Stimulated activated CD8-positive, alpha-beta memory T cell treated with anti-CD3 and anti-CD28 coated beads, Interleukin-7, amount 100 ng/mL, for 1 hour (primary cell): ENCODE data around the gene CDKN2B-AS1.

Experiments used
- DNase-seq, 2 donors: peaks; one replicate each; pipeline ENCODE4 v3.0.0-alpha.2; 2020; ENCODE audit warnings: low read depth in 2 of 2

Gene CDKN2B-AS1

DNA sequence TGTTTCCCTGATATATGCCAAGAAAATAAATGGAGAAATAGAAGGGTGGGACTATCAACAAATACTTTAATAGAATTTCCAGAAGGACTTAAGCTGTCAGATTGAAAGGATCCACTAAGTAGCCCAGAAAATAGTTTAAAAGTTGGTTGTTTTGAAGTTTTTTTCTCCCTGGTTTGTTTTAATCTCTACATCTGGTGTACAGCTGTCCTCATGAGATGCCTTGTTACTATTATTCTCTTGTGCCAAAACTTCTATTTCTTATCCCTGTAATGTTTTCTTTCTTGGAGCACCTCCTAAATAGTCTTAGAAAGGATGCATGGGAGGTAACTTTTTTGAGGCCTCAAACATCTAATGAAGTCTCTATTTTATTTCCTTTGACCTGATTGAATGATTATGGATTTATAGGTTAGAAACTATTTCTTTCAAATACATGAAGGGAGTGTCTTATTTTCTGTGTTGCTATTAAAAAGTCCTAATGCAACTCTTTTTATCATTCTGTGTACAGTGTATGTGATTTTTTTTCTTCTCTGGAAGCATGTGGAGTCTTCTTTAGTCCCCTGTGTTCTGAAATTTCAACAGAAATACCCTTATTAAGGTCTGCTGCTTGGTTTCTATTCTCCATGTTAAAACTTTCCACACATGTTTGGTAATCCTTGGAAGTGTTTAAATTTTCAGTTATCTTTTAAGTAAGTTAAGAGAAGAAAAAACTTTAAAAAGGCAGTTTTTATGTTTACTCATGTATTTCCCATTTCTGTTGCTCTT, 154.5 kb downstream of the CDKN2B-AS1 start:
- no peak for DNase-seq

DNA sequence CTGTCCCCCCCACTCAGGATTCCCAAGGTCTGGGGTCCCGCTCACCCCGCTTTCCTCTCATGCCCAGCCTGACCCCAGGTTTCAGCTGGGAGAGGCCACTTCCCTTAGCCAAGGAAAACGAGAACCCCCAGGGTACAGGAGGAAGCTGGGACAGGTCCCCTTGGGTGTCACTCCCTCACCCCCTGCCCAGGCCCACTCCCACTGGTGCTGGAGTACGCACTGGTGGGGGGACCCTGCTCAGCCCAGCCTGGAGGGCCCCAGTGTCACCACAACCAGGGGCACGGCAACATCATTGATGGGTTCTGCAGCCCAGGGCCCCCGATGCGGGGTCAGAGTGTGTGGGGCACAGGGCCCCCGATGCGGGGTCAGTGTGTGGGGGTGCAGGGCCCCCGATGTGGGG, 159.5 kb downstream of the CDKN2B-AS1 start:
- DNase-seq = no peak

DNA sequence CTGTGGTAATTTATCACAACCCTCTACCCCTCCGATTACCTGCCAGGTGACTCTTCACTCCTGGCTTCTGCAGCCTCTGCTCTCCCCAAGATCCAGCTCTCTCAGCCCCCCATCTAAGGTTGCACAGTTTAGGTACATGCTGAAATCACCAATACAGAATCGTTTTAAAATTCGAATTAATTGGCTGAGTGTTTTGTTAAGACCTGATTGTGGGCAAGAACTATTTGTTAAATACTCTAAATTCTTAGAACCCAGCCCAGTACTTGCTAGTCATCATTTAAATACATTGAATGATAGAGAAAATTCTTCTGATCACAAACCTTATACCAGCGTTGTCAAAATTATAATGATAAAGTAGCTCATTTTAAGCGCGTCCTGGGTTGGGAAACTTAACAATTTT, 162.0 kb downstream of the CDKN2B-AS1 start:
- no peak for DNase-seq

GRCh38 chr9:22157276-22157675, 162.7 kb downstream of the CDKN2B-AS1 start:
- DNase-seq = no peak

GRCh38 chr9:22157828-22158227, 163.2 kb downstream of the CDKN2B-AS1 start:
- no peak for DNase-seq

DNA sequence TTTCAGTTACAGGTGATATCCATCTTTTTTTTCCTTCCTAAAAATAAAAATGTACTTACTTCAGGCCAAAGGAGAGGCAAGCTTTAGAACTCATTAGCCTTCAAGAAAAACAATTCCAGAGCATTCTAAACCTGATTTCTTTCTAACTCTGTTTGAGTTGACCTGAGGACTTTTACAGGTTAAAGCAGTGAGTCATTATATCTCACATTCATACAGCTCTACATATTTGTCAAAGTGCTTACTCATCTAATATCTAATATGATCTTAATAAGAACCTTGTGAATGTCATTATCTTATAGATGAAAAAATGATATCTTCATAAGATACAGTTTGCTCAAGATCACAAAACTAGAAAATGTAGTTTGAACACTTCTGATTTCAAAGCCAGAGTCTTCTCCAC, 163.7 kb downstream of the CDKN2B-AS1 start:
- no peak for DNase-seq

GRCh38 chr9:22158927-22159346, 164.3 kb downstream of the CDKN2B-AS1 start:
- no peak for DNase-seq

- no peak for DNase-seq
Observed at GRCh38 chr9:22159586-22159985, 165.0 kb downstream of the CDKN2B-AS1 start.

DNA sequence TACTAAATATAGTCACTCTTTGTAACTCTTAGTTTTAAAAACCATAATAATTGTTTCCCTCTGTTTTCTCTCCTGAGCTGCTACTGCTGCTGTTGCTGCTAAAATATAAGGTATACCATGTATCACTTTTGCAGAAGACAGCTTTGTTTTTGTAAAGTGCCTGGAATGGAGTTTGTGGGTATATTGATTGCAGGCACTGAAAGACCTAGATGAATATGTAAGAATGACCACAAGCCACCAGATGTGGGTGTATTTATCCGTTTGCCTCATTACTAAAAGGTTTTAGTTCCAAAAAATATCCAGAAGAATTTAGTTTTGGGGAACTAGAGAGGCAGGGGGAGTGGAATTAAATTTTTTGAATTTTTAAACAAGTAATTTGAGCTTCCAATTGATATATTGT, 165.6 kb downstream of the CDKN2B-AS1 start:
- DNase-seq = no peak

DNA sequence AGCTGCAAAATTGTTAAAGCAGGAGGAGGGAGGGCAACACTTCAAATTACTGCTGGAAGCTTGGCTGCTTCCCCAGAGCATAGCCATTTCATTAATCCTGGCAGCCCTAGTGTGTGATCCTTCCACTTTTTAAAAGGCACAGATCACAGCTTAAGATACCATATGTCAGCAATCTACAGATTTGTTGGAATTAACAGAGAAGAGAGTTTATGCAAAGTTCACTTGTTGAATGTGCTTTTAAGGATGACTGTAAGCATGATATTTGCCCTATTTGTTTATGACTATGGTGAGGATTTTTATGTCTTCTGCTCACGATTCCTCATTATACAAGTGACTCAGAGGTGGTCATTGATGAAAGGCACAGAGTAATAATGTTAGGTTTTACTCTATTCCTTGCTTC, 170.6 kb downstream of the CDKN2B-AS1 start:
- no peak for DNase-seq

- no peak for DNase-seq
Observed at GRCh38 chr9:22169243-22169642, 174.7 kb downstream of the CDKN2B-AS1 start.

GRCh38 chr9:22169727-22170503, 175.3 kb downstream of the CDKN2B-AS1 start:
- DNase-seq = no peak
